ENCODE data around the gene LPCAT2.

Gene LPCAT2

GRCh38 chr16:55534756-55535155 lies 25.9 kb downstream of the LPCAT2 start:
- no peak overlapping the region for H3K27ac ChIP-seq
- H3K9me3 ChIP-seq (ENCODE audit: severe bottlenecking), result no peaks in the 10 kb centered on the region
- TF ChIP-seq, protein P1, sequence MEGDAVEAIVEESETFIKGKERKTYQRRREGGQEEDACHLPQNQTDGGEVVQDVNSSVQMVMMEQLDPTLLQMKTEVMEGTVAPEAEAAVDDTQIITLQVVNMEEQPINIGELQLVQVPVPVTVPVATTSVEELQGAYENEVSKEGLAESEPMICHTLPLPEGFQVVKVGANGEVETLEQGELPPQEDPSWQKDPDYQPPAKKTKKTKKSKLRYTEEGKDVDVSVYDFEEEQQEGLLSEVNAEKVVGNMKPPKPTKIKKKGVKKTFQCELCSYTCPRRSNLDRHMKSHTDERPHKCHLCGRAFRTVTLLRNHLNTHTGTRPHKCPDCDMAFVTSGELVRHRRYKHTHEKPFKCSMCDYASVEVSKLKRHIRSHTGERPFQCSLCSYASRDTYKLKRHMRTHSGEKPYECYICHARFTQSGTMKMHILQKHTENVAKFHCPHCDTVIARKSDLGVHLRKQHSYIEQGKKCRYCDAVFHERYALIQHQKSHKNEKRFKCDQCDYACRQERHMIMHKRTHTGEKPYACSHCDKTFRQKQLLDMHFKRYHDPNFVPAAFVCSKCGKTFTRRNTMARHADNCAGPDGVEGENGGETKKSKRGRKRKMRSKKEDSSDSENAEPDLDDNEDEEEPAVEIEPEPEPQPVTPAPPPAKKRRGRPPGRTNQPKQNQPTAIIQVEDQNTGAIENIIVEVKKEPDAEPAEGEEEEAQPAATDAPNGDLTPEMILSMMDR (IDR thresholded peaks at IDR 0.05; ENCODE audit: low read depth, low read length), result no peak
- no peaks in the 10 kb centered on the region for H3K27me3 ChIP-seq (ENCODE audit: insufficient read depth, low read depth, severe bottlenecking)
- H3K4me3 ChIP-seq (ENCODE audit: low read depth, low read length), result no peak overlapping the region
- no peaks in the 10 kb centered on the region; the same call in 1 of the 2 replicates for H3K36me3 ChIP-seq
- DNase-seq, result no peak

- TF ChIP-seq, protein P1 (IDR thresholded peaks at IDR 0.05; ENCODE audit: low read depth, low read length), result no peak
- Histone ChIP-seq H3K27ac (no peak overlapping the region), H3K36me3 (no peaks in the 10 kb centered on the region), H3K4me3 (ENCODE audit: low read depth, low read length) (no peak overlapping the region), H3K27me3 (ENCODE audit: insufficient read depth, low read depth, severe bottlenecking) (no peaks in the 10 kb centered on the region), H3K9me3 (ENCODE audit: severe bottlenecking) (no peaks in the 10 kb centered on the region)
- DNase-seq, result no peak
These were observed 30.2 kb downstream of the LPCAT2 start for GRCh38 chr16:55539049-55539448.

DNA sequence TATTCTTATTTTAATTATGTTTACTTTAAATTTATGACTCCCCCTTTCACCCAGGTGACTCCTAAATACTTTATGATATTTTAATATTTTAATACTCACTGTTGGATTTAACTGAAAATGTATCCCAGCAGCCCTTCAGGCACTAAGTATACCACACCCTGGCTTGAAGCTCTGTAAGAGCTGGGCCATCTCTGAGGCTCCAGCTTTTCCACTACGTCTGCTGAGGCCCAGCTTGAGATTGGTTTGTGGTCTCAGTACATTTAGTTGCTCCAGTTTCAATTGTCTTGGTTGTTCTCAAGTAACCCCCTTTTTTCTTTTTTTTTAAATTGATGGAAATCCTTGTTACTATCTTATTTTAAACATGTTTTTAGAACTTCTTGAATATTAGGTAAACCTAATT lies 30.6 kb downstream of the LPCAT2 start:
- Histone ChIP-seq H3K27ac (no peak overlapping the region), H3K9me3 (ENCODE audit: severe bottlenecking) (no peaks in the 10 kb centered on the region), H3K4me3 (ENCODE audit: low read depth, low read length) (no peak overlapping the region), H3K27me3 (ENCODE audit: insufficient read depth, low read depth, severe bottlenecking) (no peaks in the 10 kb centered on the region), H3K36me3 (no peaks in the 10 kb centered on the region)
- DNase-seq, result no peak
- TF ChIP-seq, protein P1 (IDR thresholded peaks at IDR 0.05; ENCODE audit: low read depth, low read length), result no peak

DNA sequence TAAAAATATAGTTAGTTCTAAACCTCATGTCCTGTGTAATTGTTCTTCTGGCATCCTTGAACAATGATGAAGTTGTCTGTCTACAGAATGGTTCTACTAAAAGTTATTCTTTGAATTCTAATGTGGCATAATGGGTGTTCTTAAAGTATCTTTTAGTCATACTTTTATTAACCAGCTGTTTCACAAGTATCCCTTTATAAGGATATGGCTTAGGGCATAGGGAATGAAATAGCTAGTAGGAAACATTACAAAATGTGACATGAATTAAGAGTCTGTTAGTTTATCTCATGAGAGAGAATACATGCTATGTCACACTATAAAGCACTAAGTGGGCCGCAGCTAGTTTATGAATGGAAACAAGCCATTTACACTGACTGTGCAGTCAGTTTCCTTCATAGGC lies 31.3 kb downstream of the LPCAT2 start:
- Histone ChIP-seq H3K4me3 (ENCODE audit: low read depth, low read length) (no peak overlapping the region), H3K9me3 (ENCODE audit: severe bottlenecking) (no peaks in the 10 kb centered on the region), H3K27ac (no peak overlapping the region), H3K27me3 (ENCODE audit: insufficient read depth, low read depth, severe bottlenecking) (no peaks in the 10 kb centered on the region), H3K36me3 (no peaks in the 10 kb centered on the region)
- TF ChIP-seq, protein P1 (IDR thresholded peaks at IDR 0.05; ENCODE audit: low read depth, low read length), result no peak
- no peak for DNase-seq

DNA sequence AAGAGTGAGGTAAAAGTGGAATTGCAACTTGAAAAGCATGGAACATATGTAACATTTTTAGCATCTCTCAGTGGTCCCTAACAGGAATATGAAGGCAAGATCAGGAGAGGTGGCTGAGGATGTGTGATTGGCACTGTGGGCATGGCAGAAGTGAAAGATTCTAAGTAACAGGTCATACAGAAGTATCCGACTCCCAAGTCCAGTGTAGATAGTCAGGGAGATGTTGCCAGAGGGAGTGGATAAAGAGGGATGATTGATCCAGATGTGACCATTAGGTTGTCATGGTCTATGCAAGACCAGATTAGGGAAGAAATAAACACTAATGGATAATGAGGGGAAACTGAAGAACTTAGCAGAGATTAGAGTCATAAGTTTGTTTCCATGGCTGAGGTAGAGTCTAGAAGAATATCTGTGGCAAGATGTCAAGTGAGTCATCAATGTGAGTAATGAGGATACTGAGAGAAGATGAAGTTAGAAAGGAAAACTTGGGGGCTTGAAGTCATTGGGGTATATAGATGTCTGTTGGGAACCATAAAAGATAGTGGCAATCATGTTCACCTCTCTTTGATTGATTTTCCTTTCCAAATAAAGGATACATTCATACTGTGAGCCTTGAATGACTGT lies 33.7 kb downstream of the LPCAT2 start:
- TF ChIP-seq, protein P1 (IDR thresholded peaks at IDR 0.05; ENCODE audit: low read depth, low read length), result no peak
- DNase-seq, result no peak
- Histone ChIP-seq H3K36me3 (no peaks in the 10 kb centered on the region), H3K9me3 (ENCODE audit: severe bottlenecking) (no peaks in the 10 kb centered on the region), H3K4me3 (ENCODE audit: low read depth, low read length) (no peak overlapping the region), H3K27me3 (ENCODE audit: insufficient read depth, low read depth, severe bottlenecking) (no peaks in the 10 kb centered on the region), H3K27ac (no peak overlapping the region)

DNA sequence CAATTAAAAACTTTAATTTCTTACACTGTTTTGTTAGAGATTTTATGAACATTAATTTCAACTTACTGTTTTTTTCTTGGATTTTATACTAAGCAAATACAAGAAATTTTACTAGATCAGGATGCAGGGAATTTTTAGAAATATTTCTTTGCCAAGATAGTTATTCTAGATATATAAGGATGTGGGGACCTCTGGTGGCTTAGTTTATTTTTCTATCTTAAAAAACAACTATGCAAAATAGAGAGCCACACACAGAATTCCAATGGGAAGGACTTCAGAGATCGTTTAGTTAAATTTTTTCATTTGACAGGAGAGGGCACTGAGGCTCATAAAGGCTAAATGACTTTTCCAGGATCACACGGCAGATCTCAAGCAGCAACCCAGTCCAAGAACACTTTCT lies 34.6 kb downstream of the LPCAT2 start:
- DNase-seq, result no peak
- Histone ChIP-seq H3K4me3 (ENCODE audit: low read depth, low read length) (no peak overlapping the region), H3K27me3 (ENCODE audit: insufficient read depth, low read depth, severe bottlenecking) (no peaks in the 10 kb centered on the region), H3K36me3 (no peaks in the 10 kb centered on the region), H3K9me3 (ENCODE audit: severe bottlenecking) (no peaks in the 10 kb centered on the region), H3K27ac (no peak overlapping the region)
- TF ChIP-seq, protein P1 (IDR thresholded peaks at IDR 0.05; ENCODE audit: low read depth, low read length), result no peak

Data from WERI-Rb-1 (cell line).